Colonic mucosa (tissue), 4 donors: ENCODE results near the gene MDM2. TPM values are rescaled to one million over a fixed set of nuclear protein-coding genes. Genes with fewer than 3 reads are reported as not detected.

Experiments used
- DNase-seq: peaks from one replicate; pipeline ENCODE4 v3.0.0-alpha.2; 2020
- H3K27ac ChIP-seq: fragments of 200-600 bp; one replicate; pipeline ENCODE4 v1.8.0; 2021
- H3K27me3 ChIP-seq: fragments of 200-600 bp; one replicate; pipeline ENCODE4 v1.8.0; 2021
- H3K36me3 ChIP-seq: fragments of 200-600 bp; one replicate; pipeline ENCODE4 v1.8.0; 2021
- H3K4me1 ChIP-seq: fragments of 200-600 bp; one replicate; pipeline ENCODE4 v1.8.0; 2021; ENCODE audit warnings: mild to moderate bottlenecking
- H3K4me3 ChIP-seq: fragments of 200-600 bp; one replicate; pipeline ENCODE4 v1.8.0; 2021
- H3K9ac ChIP-seq, 2 donors: one replicate each; pipeline ENCODE4 v1.7.0; 2013; ENCODE audit warnings: control low read depth in 2 of 2, low read depth in 2 of 2, low read length in 2 of 2
- H3K9me3 ChIP-seq: fragments of 200-600 bp; one replicate; pipeline ENCODE4 v1.8.0; 2021
- CTCF ChIP-seq: fragments of 200-600 bp; IDR thresholded peaks from one replicate; pipeline ENCODE4 v1.8.0; 2022; ENCODE audit warnings: antibody characterized with exemption, mild to moderate bottlenecking
- intact Hi-C: fragments of 100-400 bp; cut with DNase I; formaldehyde crosslinking; loops from one replicate; pipeline ENCODE4 v1.14.1; 2022
- total RNA-seq, 2 donors: library from RNA; stranded (reverse); fragmentation: NEBNext Ultra II Directional in 1 of 2; extraction: Animal tissue kit (Norgen Biotek cat#: 25700) in 1 of 2; gene quantifications; one replicate each; pipeline ENCODE4 v1.2.1, GENCODE V29; 2021
- donor health status: healthy.
- donor health status: DM: no; HTN: no; CAD: no.
- donor health status: DM: no; HTN: no; CAD: no.

The MDM2 gene
- total RNA-seq, 2 donors from 2014 or later, result 94.8 to 107 TPM

- H3K27ac ChIP-seq, result no peak overlapping the region
- no peak for TF ChIP-seq CTCF
- H3K9me3 ChIP-seq, result no peaks in the 10 kb centered on the region
- H3K4me1 ChIP-seq, result no peaks in the 10 kb centered on the region
- no peak overlapping the region for H3K9ac ChIP-seq
- DNase-seq, result no peak
- no peaks in the 10 kb centered on the region for H3K27me3 ChIP-seq
- intact Hi-C loops, result no loop called here
- H3K4me3 ChIP-seq, result no peak overlapping the region
- peaks cover 11% of the 10 kb centered on the region for H3K36me3 ChIP-seq
Measured at GRCh38 chr12:68821357-68822188, 13.6 kb downstream of the MDM2 start.

- DNase-seq, result no peak
- Histone ChIP-seq H3K4me1 (no peaks in the 10 kb centered on the region), H3K27ac (no peak overlapping the region), H3K36me3 (peaks cover 15% of the 10 kb centered on the region), H3K9ac (no peak overlapping the region), H3K4me3 (no peak overlapping the region), H3K9me3 (no peaks in the 10 kb centered on the region), H3K27me3 (no peaks in the 10 kb centered on the region)
- no peak for TF ChIP-seq CTCF
- intact Hi-C loops, result no loop called here
Measured at GRCh38 chr12:68823696-68824095, 15.7 kb downstream of the MDM2 start.

- no peak for TF ChIP-seq CTCF
- no peaks in the 10 kb centered on the region for H3K27me3 ChIP-seq
- H3K9ac ChIP-seq, result no peak overlapping the region
- peaks cover 18% of the 10 kb centered on the region for H3K36me3 ChIP-seq
- DNase-seq, result no peak
- H3K9me3 ChIP-seq, result no peaks in the 10 kb centered on the region
- no peak overlapping the region for H3K4me3 ChIP-seq
- H3K4me1 ChIP-seq, result no peaks in the 10 kb centered on the region
- no peak overlapping the region for H3K27ac ChIP-seq
- intact Hi-C loops, result no loop called here
Measured at GRCh38 chr12:68824131-68824530, 16.2 kb downstream of the MDM2 start.

GRCh38 chr12:68824597-68825250, 16.7 kb downstream of the MDM2 start:
- no peaks in the 10 kb centered on the region for H3K4me1 ChIP-seq
- H3K27me3 ChIP-seq, result no peaks in the 10 kb centered on the region
- no peaks in the 10 kb centered on the region for H3K9me3 ChIP-seq
- no peak overlapping the region for H3K9ac ChIP-seq
- DNase-seq, result no peak
- no peak overlapping the region for H3K27ac ChIP-seq
- TF ChIP-seq CTCF, result no peak
- no peak overlapping the region for H3K4me3 ChIP-seq
- H3K36me3 ChIP-seq, result peaks cover 18% of the 10 kb centered on the region
- intact Hi-C loops, result no loop called here

DNA sequence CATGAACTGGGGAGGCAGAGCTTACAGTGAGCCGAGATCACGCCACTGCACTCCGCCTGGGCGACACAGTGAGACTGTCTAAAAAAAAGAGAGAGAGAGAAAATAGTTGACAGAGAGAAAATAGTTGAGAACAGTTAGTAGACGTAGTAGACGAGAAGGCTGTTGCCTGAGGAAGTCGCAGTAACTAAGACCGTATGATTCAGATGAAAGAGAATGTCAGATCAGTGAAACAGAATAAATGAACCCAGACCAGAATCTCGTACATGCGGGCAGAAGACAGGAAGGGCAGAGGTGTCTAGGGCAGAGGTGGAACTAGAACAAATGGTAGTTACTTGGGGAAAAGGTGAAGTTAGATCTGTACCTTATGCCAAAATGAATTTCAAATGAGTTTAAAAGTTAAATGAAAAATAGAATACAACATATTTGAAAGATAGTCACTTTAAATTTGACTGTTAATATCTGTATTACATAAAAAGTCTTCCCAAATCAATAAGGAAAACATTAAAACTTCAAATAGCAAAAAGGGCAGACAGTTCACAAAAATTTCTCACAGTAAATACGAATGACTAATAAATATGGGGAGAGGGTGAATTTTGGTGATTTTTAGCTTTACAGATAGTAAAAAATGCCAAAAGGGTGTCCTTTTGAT, 17.7 kb downstream of the MDM2 start:
- Histone ChIP-seq H3K27ac (no peak overlapping the region), H3K27me3 (no peaks in the 10 kb centered on the region), H3K9ac (no peak overlapping the region), H3K4me3 (no peak overlapping the region), H3K9me3 (no peaks in the 10 kb centered on the region), H3K36me3 (peaks cover 18% of the 10 kb centered on the region), H3K4me1 (no peaks in the 10 kb centered on the region)
- no peak for TF ChIP-seq CTCF
- DNase-seq, result no peak
- intact Hi-C loops, result no loop called here
